OCI-LY1 (cell line): ENCODE results near the gene CCDC187.
A peak's percentile ranks its signal among the peaks of the same experiment; 100 is the strongest.

Experiments used
- H2AFZ ChIP-seq: fragments of 200-600 bp; sonication (generic), shearing (Covaris generic); 2 replicates; pipeline ENCODE4 v1.6.0; 2014; ENCODE audit warnings: antibody characterized with exemption, mild to moderate bottlenecking, low read length
- H3F3A ChIP-seq: fragments of 200-600 bp; sonication (generic), shearing (Covaris generic); 2 replicates; pipeline ENCODE4 v1.6.0; 2014; ENCODE audit warnings: mild to moderate bottlenecking, antibody characterized with exemption, low read length, moderate library complexity; ENCODE audit not compliant: insufficient read depth
- H3K27ac ChIP-seq: fragments of 200-600 bp; sonication (generic); 2 replicates; pipeline ENCODE4 v1.5.1; 2014; ENCODE audit warnings: low read length, mixed run types, mild to moderate bottlenecking, low read depth; ENCODE audit not compliant: poor library complexity, severe bottlenecking
- H3K27me3 ChIP-seq: fragments of 200-600 bp; sonication (generic); 2 replicates; pipeline ENCODE4 v1.6.0; 2014; ENCODE audit warnings: antibody characterized with exemption, mild to moderate bottlenecking, low read length, moderate library complexity; ENCODE audit not compliant: insufficient read depth
- H3K36me3 ChIP-seq: fragments of 200-600 bp; sonication (generic); 2 replicates; pipeline ENCODE4 v1.6.1; 2014; ENCODE audit warnings: mild to moderate bottlenecking, antibody characterized with exemption, low read length, moderate library complexity, mixed read lengths; ENCODE audit not compliant: insufficient read depth
- H3K4me1 ChIP-seq: fragments of 200-600 bp; sonication (generic); 2 replicates; pipeline ENCODE4 v1.5.1; 2014; ENCODE audit warnings: mild to moderate bottlenecking, low read length, moderate library complexity; ENCODE audit not compliant: insufficient read depth, severe bottlenecking
- H3K4me2 ChIP-seq: fragments of 200-600 bp; sonication (generic), shearing (Covaris generic); 2 replicates; pipeline ENCODE4 v1.6.1; 2014; ENCODE audit warnings: low read length
- H3K4me3 ChIP-seq: fragments of 200-600 bp; sonication (generic); 2 replicates; pipeline ENCODE4 v1.5.1; 2014; ENCODE audit warnings: low read length, low read depth, mild to moderate bottlenecking, mixed read lengths; ENCODE audit not compliant: poor library complexity, severe bottlenecking
- H3K79me2 ChIP-seq: fragments of 200-600 bp; shearing (Covaris generic); 2 replicates; pipeline ENCODE4 v1.6.1; 2016; ENCODE audit warnings: mixed run types, low read length, mixed read lengths; ENCODE audit not compliant: insufficient read depth
- H3K9ac ChIP-seq: fragments of 200-600 bp; sonication (generic), shearing (Covaris generic); 2 replicates; pipeline ENCODE4 v1.6.1; 2014; ENCODE audit warnings: mild to moderate bottlenecking, low read length, mixed read lengths
- H3K9me2 ChIP-seq: fragments of 200-600 bp; sonication (generic), shearing (Covaris generic); 2 replicates; pipeline ENCODE4 v1.6.1; 2014; ENCODE audit warnings: low read depth, mild to moderate bottlenecking, low read length, mixed read lengths
- H3K9me3 ChIP-seq: fragments of 200-600 bp; shearing (Covaris generic); 2 replicates; pipeline ENCODE4 v1.6.1; 2014; ENCODE audit warnings: low read length, mixed read lengths
- H4K20me1 ChIP-seq: fragments of 200-600 bp; sonication (generic), shearing (Covaris generic); 2 replicates; pipeline ENCODE4 v1.6.0; 2016; ENCODE audit warnings: mild to moderate bottlenecking, low read length; ENCODE audit not compliant: insufficient read depth
- CTCF ChIP-seq: fragments of 200-600 bp; sonication (generic), shearing (Covaris generic); IDR thresholded peaks from 2 replicates; pipeline ENCODE4 v1.5.1; 2017; ENCODE audit warnings: mild to moderate bottlenecking, antibody characterized with exemption, low read length, moderate library complexity, mixed read lengths
- EZH2 ChIP-seq: fragments of 200-600 bp; sonication (generic), shearing (Covaris generic); IDR thresholded peaks from 2 replicates; pipeline ENCODE4 v1.8.0; 2017; ENCODE audit warnings: borderline replicate concordance, mixed run types, mild to moderate bottlenecking, antibody characterized with exemption, low read length, moderate library complexity, mixed read lengths

Gene CCDC187

GRCh38 chr9:136339173-136339957, 35.5 kb upstream of the CCDC187 start:
- no peak overlapping the region for H3K4me3 ChIP-seq
- no peak overlapping the region for H3K9ac ChIP-seq
- no peaks in the 10 kb centered on the region for H3K9me2 ChIP-seq
- H3K27ac ChIP-seq, result no peak overlapping the region
- TF ChIP-seq EZH2 (no peak), CTCF (peak; percentile 97)
- no peaks in the 10 kb centered on the region for H3K9me3 ChIP-seq
- H3K4me1 ChIP-seq, result no peaks in the 10 kb centered on the region
- peaks cover 25% of the 10 kb centered on the region for H3K27me3 ChIP-seq
- no peaks in the 10 kb centered on the region for H3K79me2 ChIP-seq
- no peaks in the 10 kb centered on the region for H3F3A ChIP-seq
- H4K20me1 ChIP-seq, result no peaks in the 10 kb centered on the region
- no peak overlapping the region for H3K4me2 ChIP-seq
- no peak overlapping the region for H2AFZ ChIP-seq
- no peaks in the 10 kb centered on the region for H3K36me3 ChIP-seq

DNA sequence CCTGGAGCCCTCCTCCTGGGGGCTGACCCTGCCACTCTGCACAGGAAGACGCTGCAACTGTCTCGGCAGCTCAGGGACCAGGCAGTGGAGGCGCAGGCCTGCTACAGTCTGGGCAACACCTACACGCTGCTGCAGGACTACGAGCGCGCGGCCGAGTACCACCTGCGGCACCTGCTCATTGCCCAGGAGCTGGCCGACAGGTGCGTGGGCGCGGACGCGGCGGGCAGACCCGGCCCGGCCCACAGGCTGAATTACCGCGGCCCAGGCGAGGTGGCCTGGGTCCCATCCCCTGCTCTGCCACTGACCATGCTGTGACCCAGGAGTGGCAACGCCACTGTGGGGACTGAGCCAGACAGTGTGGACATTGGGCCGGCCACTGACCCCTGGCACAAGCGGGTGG, 34.6 kb upstream of the CCDC187 start:
- Histone ChIP-seq H3K9ac (no peak overlapping the region), H3K79me2 (no peaks in the 10 kb centered on the region), H3K36me3 (no peaks in the 10 kb centered on the region), H3K27ac (no peak overlapping the region), H3F3A (no peaks in the 10 kb centered on the region), H4K20me1 (no peaks in the 10 kb centered on the region), H3K4me2 (no peak overlapping the region), H3K9me2 (no peaks in the 10 kb centered on the region), H3K4me3 (no peak overlapping the region), H3K9me3 (no peaks in the 10 kb centered on the region), H3K27me3 (peaks cover 25% of the 10 kb centered on the region), H2AFZ (no peak overlapping the region), H3K4me1 (no peaks in the 10 kb centered on the region)
- no peak for TF ChIP-seq CTCF
- no peak for TF ChIP-seq EZH2

DNA sequence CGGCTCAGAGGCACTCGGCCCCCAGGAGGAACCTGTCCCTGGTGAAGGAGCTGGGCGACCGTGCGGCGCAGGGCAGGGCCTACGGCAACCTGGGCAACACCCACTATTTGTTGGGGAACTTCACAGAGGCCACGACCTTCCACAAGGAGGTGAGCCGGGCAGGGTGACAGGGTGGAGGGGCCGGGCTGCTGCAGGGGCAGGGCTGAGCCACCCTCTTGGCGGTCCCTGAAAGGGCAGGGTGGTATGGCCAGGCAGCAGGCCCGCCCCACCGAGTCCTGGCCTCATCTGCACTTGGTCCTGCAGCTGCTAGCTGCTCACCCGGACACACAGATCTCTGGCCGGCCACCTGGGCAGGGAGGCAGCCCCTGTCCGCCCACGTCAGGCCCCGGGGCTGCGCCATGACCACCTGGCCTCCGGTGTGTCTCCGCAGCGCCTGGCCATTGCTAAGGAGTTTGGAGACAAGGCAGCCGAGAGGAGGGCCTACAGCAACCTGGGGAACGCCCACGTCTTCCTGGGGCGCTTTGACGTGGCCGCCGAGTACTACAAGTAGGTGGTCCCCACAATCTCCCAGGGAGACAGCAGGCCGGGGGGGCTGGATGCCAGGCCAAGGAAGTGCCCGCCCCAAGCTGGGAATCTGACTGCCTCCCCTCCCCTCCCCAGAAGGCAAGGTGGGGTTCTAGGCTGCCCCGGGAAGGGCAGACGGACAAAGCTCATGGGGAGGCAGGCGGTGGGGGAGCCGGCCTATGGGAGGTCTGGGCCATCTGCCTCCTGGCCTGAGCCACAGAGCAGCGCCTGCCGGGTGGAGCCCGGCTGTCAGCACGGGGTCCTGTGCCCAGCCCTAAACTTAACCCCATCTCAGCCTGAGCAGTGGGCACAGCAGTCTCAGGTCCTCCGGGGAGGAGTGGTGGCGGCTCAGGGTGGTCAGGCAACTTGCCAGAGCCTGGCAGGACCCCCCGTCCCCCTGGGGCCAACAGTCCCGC, 33.8 kb upstream of the CCDC187 start:
- Histone ChIP-seq H3K4me3 (no peak overlapping the region), H3F3A (no peaks in the 10 kb centered on the region), H3K27ac (no peak overlapping the region), H3K27me3 (peaks cover 25% of the 10 kb centered on the region), H3K4me1 (no peaks in the 10 kb centered on the region), H2AFZ (no peak overlapping the region), H3K9me3 (no peaks in the 10 kb centered on the region), H4K20me1 (no peaks in the 10 kb centered on the region), H3K9me2 (no peaks in the 10 kb centered on the region), H3K9ac (no peak overlapping the region), H3K79me2 (no peaks in the 10 kb centered on the region), H3K36me3 (no peaks in the 10 kb centered on the region), H3K4me2 (no peak overlapping the region)
- TF ChIP-seq EZH2 (no peak), CTCF (no peak)
